Thyroid gland (tissue), 4 donors: ENCODE measurements around the gene SREBF1.

Experiments used
- POLR2A ChIP-seq, 2 donors: fragments of 450-650 bp; IDR thresholded peaks; one replicate each; pipeline ENCODE4 v1.6.1; 2017; ENCODE audit warnings: antibody characterized with exemption in 2 of 2, mild to moderate bottlenecking in 2 of 2, moderate library complexity in 1 of 2
- TF ChIP-seq, protein P1 (sequence below), 6 experiments: fragments of 200-600 bp in 3 of 6; fragments of 450-650 bp in 3 of 6; sonication (generic) in 3 of 6; IDR thresholded peaks; one replicate each; pipeline ENCODE4 v1.5.1; 2016 to 2019; ENCODE audit warnings: antibody characterized with exemption in 6 of 6, mild to moderate bottlenecking in 2 of 6, inconsistent platforms in 1 of 6, moderate library complexity in 1 of 6

DNA sequence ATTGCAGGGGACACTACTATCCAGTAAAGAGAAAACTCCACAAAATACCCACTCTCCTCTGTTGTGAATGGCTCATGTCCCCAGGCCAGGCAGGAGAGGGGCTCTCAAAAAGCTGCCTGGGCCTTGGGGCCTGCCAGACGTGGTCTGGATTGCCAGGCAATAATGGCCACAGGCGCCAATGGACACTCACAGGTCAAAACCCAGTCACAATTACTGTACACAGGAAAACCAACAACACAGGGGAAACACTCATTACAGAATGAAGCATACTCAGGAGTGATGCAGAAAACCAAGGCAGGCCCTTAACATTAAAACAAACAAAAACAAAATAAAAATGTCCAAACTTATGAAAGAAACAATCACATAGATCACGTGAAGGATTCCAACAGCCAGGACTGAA lies 35.1 kb upstream of the SREBF1 start:
- no peak for TF ChIP-seq POLR2A (IDR thresholded peaks at IDR 0.05)
- TF ChIP-seq, protein P1, sequence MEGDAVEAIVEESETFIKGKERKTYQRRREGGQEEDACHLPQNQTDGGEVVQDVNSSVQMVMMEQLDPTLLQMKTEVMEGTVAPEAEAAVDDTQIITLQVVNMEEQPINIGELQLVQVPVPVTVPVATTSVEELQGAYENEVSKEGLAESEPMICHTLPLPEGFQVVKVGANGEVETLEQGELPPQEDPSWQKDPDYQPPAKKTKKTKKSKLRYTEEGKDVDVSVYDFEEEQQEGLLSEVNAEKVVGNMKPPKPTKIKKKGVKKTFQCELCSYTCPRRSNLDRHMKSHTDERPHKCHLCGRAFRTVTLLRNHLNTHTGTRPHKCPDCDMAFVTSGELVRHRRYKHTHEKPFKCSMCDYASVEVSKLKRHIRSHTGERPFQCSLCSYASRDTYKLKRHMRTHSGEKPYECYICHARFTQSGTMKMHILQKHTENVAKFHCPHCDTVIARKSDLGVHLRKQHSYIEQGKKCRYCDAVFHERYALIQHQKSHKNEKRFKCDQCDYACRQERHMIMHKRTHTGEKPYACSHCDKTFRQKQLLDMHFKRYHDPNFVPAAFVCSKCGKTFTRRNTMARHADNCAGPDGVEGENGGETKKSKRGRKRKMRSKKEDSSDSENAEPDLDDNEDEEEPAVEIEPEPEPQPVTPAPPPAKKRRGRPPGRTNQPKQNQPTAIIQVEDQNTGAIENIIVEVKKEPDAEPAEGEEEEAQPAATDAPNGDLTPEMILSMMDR (IDR thresholded peaks at IDR 0.05), result no peak
